DOHH2 (cell line): Measurements from ENCODE around the gene ST6GAL1.

Source experiments
- EZH2phosphoT487 ChIP-seq: fragments of 200-600 bp; sonication (generic); IDR thresholded peaks from 2 replicates; pipeline ENCODE4 v1.6.1; 2017; ENCODE audit warnings: borderline replicate concordance, mild to moderate bottlenecking, antibody characterized with exemption, low read length, moderate library complexity, mixed read lengths
- TF ChIP-seq, protein P1 (sequence below): fragments of 200-600 bp; sonication (generic); IDR thresholded peaks from one replicate; pipeline ENCODE4 v1.5.1; 2014; ENCODE audit warnings: antibody characterized with exemption, mild to moderate bottlenecking, low read depth, low read length; ENCODE audit not compliant: poor library complexity, severe bottlenecking

DNA sequence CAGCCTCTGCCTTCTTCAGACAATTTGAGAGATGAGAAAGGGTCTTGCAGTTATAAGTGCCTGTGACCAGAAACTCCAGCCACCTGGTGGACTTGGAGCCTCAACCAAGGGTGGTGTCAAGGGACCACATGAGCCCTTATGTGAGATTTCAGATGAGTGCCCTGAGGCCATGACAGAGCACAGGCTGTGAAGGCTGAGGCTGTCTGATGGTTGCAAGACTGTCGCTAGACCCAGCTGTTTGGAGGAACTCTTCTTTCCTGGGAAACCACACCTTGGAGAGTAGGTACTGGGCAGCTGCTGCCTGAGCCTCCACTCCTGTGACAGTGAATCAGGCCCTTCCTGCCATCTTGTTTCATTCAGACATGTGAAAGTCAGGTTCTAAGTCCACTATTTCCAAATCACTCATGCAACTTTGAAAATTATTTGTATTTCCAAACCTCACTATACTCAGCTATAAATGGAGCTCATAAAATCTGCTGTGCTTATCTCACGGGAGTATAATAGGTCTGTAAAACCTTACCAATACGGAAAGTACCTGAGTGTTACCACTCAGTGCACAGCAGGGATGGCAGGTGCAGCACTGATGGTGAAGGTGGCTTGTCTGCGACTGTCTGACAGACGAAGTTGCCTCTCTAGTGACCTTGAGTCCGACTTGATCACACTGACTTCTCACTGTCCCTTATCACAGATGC, 109.5 kb downstream of the ST6GAL1 start:
- TF ChIP-seq, protein P1, sequence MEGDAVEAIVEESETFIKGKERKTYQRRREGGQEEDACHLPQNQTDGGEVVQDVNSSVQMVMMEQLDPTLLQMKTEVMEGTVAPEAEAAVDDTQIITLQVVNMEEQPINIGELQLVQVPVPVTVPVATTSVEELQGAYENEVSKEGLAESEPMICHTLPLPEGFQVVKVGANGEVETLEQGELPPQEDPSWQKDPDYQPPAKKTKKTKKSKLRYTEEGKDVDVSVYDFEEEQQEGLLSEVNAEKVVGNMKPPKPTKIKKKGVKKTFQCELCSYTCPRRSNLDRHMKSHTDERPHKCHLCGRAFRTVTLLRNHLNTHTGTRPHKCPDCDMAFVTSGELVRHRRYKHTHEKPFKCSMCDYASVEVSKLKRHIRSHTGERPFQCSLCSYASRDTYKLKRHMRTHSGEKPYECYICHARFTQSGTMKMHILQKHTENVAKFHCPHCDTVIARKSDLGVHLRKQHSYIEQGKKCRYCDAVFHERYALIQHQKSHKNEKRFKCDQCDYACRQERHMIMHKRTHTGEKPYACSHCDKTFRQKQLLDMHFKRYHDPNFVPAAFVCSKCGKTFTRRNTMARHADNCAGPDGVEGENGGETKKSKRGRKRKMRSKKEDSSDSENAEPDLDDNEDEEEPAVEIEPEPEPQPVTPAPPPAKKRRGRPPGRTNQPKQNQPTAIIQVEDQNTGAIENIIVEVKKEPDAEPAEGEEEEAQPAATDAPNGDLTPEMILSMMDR = no peak
- TF ChIP-seq EZH2phosphoT487 = no peak
